IPS-20b (cell line): Measurements from ENCODE around the gene H1-8.
"Not testable (repeated sequence)": the region's sequence is repeated elsewhere in the genome, so short reads cannot be mapped to it uniquely, and the experiment has no call there.

ENCODE experiments used
- H3K27ac ChIP-seq: one replicate; pipeline ENCODE4 v1.5.1; 2013; ENCODE audit warnings: low read length
- H3K27me3 ChIP-seq: 2 replicates; pipeline ENCODE4 v1.6.1; 2013; ENCODE audit warnings: mild to moderate bottlenecking, low read length, inconsistent platforms; ENCODE audit not compliant: insufficient read depth
- H3K36me3 ChIP-seq: 2 replicates; pipeline ENCODE4 v1.6.1; 2013; ENCODE audit warnings: low read depth, mild to moderate bottlenecking, inconsistent platforms, low read length, moderate library complexity; ENCODE audit not compliant: insufficient read depth
- H3K4me1 ChIP-seq: 2 replicates; pipeline ENCODE4 v1.6.1; 2013; ENCODE audit warnings: mild to moderate bottlenecking, control low read depth, inconsistent platforms, low read length, moderate library complexity; ENCODE audit not compliant: insufficient read depth
- H3K4me3 ChIP-seq: 2 replicates; pipeline ENCODE4 v1.5.1; 2013; ENCODE audit warnings: mild to moderate bottlenecking, low read length, inconsistent platforms
- H3K9ac ChIP-seq: 2 replicates; pipeline ENCODE4 v1.6.1; 2013; ENCODE audit warnings: low read depth, mild to moderate bottlenecking, inconsistent platforms, low read length, moderate library complexity
- H3K9me3 ChIP-seq: 2 replicates; pipeline ENCODE4 v1.6.1; 2013; ENCODE audit warnings: mild to moderate bottlenecking, low read depth, low read length, inconsistent platforms; ENCODE audit not compliant: insufficient read depth

Gene H1-8

GRCh38 chr3:129503471-129504291 lies 39.3 kb upstream of the H1-8 start:
- Histone ChIP-seq H3K27ac (no peak overlapping the region), H3K9me3 (no peaks in the 10 kb centered on the region), H3K4me1 (no peaks in the 10 kb centered on the region), H3K27me3 (no peaks in the 10 kb centered on the region), H3K9ac (no peak overlapping the region), H3K4me3 (no peak overlapping the region), H3K36me3 (peaks cover 41% of the 10 kb centered on the region)

GRCh38 chr3:129504471-129505100 lies 38.4 kb upstream of the H1-8 start:
- Histone ChIP-seq H3K9ac (no peak overlapping the region), H3K27me3 (no peaks in the 10 kb centered on the region), H3K9me3 (no peaks in the 10 kb centered on the region), H3K36me3 (peaks cover 41% of the 10 kb centered on the region), H3K4me3 (no peak overlapping the region), H3K27ac (no peak overlapping the region), H3K4me1 (no peaks in the 10 kb centered on the region)

- Histone ChIP-seq H3K9me3 (no peaks in the 10 kb centered on the region), H3K9ac (no peak overlapping the region), H3K4me3 (no peak overlapping the region), H3K4me1 (no peaks in the 10 kb centered on the region), H3K27me3 (no peaks in the 10 kb centered on the region), H3K27ac (no peak overlapping the region), H3K36me3 (peaks cover 35% of the 10 kb centered on the region)
These were observed 37.6 kb upstream of the H1-8 start for GRCh38 chr3:129505341-129505740.

- Histone ChIP-seq H3K9ac (no peak overlapping the region), H3K27me3 (no peaks in the 10 kb centered on the region), H3K9me3 (no peaks in the 10 kb centered on the region), H3K4me3 (no peak overlapping the region), H3K36me3 (peaks cover 35% of the 10 kb centered on the region), H3K4me1 (no peaks in the 10 kb centered on the region), H3K27ac (no peak overlapping the region)
These were observed 36.7 kb upstream of the H1-8 start for GRCh38 chr3:129506231-129506742.

GRCh38 chr3:129507181-129507831 lies 35.7 kb upstream of the H1-8 start:
- Histone ChIP-seq H3K9ac (no peak overlapping the region), H3K36me3 (peaks cover 37% of the 10 kb centered on the region), H3K9me3 (no peaks in the 10 kb centered on the region), H3K4me1 (no peaks in the 10 kb centered on the region), H3K27ac (no peak overlapping the region), H3K4me3 (no peak overlapping the region), H3K27me3 (no peaks in the 10 kb centered on the region)

GRCh38 chr3:129512595-129512994 lies 30.4 kb upstream of the H1-8 start:
- Histone ChIP-seq H3K4me1 (no peaks in the 10 kb centered on the region), H3K27ac (no peak overlapping the region), H3K9ac (no peak overlapping the region), H3K9me3 (no peaks in the 10 kb centered on the region), H3K27me3 (no peaks in the 10 kb centered on the region), H3K36me3 (peaks cover 8% of the 10 kb centered on the region; the same call in 1 of the 2 replicates), H3K4me3 (no peak overlapping the region)

GRCh38 chr3:129513705-129514104 lies 29.3 kb upstream of the H1-8 start:
- Histone ChIP-seq H3K4me1 (no peaks in the 10 kb centered on the region), H3K36me3 (peaks cover 4% of the 10 kb centered on the region; the same call in 1 of the 2 replicates), H3K9ac (no peak overlapping the region), H3K27ac (no peak overlapping the region), H3K27me3 (no peaks in the 10 kb centered on the region), H3K9me3 (no peaks in the 10 kb centered on the region), H3K4me3 (no peak overlapping the region)

GRCh38 chr3:129514110-129514509 lies 28.9 kb upstream of the H1-8 start:
- H3K9me3 ChIP-seq = no peaks in the 10 kb centered on the region
- no peak overlapping the region for H3K9ac ChIP-seq
- H3K4me3 ChIP-seq = no peak overlapping the region
- H3K4me1 ChIP-seq = no peaks in the 10 kb centered on the region
- no peaks in the 10 kb centered on the region for H3K27me3 ChIP-seq
- no peak overlapping the region for H3K27ac ChIP-seq
- peaks cover 4% of the 10 kb centered on the region; the same call in 1 of the 2 replicates for H3K36me3 ChIP-seq

GRCh38 chr3:129514563-129514962 lies 28.4 kb upstream of the H1-8 start:
- Histone ChIP-seq H3K27me3 (no peaks in the 10 kb centered on the region), H3K36me3 (peaks cover 4% of the 10 kb centered on the region; the same call in 1 of the 2 replicates), H3K4me3 (no peak overlapping the region), H3K27ac (no peak overlapping the region), H3K4me1 (no peaks in the 10 kb centered on the region), H3K9ac (no peak overlapping the region), H3K9me3 (no peaks in the 10 kb centered on the region)

GRCh38 chr3:129515108-129515820 lies 27.7 kb upstream of the H1-8 start:
- H3K4me1 ChIP-seq, H3K4me3 ChIP-seq, H3K9me3 ChIP-seq, H3K36me3 ChIP-seq, H3K27me3 ChIP-seq, H3K9ac ChIP-seq, H3K27ac ChIP-seq: not testable (repeated sequence)

- H3K9me3 ChIP-seq, H3K36me3 ChIP-seq, H3K4me3 ChIP-seq, H3K27me3 ChIP-seq, H3K27ac ChIP-seq, H3K4me1 ChIP-seq, H3K9ac ChIP-seq: not testable (repeated sequence)
These were observed 27.0 kb upstream of the H1-8 start for GRCh38 chr3:129515821-129516432.
